GM21825 (cell line): ENCODE results near the gene COL5A3.
"Not testable (repeated sequence)": the region's sequence is repeated elsewhere in the genome, so short reads cannot be mapped to it uniquely, and the experiment has no call there.

Source experiments
- ATAC-seq: cut with Tn5 transposase; IDR thresholded peaks from one replicate; pipeline ENCODE4 v1.9.1; 2021; ENCODE audit warnings: mild to moderate bottlenecking, moderate library complexity; ENCODE audit not compliant: unreplicated experiment

COL5A3 gene

DNA sequence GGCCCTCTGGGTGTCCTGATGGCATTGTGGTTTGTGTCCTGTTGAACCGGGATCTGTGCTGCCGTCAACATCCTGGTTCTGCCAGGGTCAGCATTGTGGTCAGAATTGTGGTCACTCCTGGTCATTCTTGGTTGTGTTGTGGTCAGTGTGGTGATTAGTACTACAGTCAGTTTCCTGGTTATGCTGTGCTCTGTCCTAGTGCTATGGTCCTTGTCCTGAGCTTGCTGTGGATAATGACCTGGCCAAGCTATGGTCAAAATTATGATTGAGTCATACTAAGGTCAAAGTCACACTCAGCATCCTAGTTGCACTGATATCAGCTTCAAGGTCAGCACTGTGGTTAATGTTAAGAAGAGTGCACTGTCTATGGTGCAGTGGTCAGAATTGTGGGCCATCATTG lies 69.5 kb downstream of the COL5A3 start:
- ATAC-seq: no peak

DNA sequence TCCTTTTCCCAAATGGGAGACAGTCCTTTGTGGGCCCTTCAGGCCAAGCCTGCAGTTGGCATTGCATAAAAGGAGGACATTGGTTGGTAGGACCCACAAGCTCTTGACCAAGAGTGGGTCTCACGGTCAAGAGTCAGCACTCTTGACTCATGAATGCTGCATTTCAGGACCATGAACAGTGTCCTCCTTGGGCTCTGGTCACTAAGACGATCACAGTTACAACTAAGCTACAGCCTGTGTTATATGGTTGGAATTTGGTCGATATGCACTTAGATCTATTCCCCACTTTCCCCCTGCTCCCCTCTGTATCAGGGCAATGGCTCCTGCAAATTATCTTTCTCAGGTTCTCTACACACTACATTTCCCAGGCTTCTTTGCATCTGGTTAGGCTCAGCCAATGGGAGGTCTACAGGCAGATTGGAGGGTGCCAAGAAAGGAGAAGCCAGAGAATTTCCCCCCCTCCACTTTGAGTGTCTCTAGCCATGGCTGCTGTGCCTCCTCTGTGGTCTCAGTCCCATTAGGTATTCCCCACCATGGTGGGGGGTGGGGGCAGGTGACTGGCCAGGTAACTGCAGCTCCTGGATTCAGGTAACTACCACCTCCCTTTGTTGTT lies 70.9 kb downstream of the COL5A3 start:
- no peak for ATAC-seq

GRCh38 chr19:9937001-9937411 lies 73.3 kb downstream of the COL5A3 start:
- ATAC-seq: no peak

DNA sequence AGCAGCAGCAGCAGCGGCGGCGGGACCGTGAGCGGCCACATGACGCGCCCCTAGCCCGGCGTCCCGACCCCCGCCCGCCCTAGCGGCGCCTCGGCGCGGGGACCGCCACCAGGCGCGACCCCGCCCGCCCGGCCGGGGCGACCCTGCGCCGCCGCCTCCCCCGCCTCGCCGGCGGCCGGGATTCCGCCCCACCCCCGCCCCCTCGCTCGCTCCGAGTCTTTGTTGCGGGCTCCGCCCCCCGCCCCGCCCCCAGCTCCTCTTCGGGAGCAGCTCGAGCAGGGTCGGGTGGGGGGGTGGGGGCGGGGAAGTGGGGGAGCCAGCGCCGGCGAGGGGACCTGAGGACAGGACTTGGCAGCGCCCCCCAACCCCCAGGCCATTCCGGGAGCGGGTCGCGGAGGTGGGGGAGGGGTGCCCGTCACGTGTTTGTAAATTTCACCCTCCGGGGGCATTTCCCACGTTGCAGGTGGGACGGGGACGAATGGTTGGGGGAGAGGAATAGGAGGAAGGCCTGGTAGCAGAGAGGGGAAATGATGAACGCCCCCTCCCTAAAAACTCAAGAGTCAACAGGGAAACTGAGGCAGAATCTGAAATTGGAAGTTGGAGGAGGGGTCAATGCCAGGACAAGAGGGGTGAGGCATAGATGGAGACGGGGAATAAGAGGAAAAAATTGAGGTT lies 73.8 kb downstream of the COL5A3 start, which contains the start of gene OLFM2:
Gene OLFM2 (minus strand): TSS at position 190 of the 675 bp plus-strand sequence. CDS start 149 bp downstream, at position 41.
- ATAC-seq: no peak

DNA sequence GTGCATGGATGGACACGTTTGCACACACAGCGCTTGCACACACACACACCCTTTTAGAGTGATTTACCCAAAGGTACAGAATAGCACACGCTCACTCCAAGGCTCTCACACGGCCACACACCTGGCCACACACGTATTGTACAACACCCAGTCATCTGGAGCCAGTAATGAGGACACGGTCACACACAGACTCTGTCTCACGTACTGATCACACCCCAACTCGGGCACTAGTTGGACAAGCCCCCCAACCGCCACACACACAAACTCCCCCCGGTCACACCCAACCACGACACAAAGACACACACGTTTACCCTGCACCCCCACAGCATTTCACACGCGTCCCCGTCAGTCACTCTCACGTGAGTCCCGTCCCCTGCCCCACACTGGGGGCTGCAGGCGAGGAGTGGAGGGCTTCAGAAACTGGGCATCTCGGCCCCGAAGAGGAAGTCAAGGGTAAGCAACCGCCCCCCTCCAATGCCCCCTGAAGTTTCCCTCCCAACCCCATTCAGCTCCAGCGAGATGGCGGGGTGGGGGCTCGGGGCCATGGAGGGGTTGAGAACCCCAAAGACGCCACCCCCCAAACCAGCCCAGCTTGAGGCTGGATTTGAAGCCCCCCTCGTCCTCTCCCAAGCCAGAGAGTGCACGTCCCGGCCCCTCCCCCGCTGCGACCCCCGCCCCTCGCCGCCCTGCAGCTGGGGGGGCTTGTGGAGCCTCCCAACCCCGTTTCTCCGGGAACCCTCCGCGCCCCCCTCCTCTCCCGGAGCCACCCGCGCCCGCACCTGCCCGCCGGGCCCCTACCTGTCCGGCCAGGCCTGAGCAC lies 74.6 kb downstream of the COL5A3 start:
- ATAC-seq: no peak

GRCh38 chr19:9934132-9934950 lies 76.0 kb downstream of the COL5A3 start:
- ATAC-seq: no peak

DNA sequence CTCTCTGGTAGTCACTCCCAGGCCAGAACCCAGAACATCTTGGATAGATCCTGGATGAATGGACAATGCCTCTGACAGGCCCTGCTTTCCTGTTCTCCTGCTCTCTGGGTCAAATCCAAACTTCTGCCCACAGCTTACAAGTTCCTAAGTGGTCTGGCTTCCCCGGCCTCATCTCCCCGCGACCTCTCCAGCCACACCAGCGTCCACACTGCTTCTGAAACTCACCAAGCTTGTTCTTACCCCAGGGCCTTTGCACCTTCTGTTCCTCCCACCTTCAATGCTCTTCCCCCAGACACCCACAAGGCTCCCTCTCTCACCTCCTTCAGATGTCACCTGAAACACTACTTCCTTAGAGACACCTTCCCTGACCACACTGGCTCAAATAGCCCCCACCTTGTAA lies 77.5 kb downstream of the COL5A3 start:
- no peak for ATAC-seq

- no peak for ATAC-seq
These were observed 78.7 kb downstream of the COL5A3 start for GRCh38 chr19:9931629-9932028.

DNA sequence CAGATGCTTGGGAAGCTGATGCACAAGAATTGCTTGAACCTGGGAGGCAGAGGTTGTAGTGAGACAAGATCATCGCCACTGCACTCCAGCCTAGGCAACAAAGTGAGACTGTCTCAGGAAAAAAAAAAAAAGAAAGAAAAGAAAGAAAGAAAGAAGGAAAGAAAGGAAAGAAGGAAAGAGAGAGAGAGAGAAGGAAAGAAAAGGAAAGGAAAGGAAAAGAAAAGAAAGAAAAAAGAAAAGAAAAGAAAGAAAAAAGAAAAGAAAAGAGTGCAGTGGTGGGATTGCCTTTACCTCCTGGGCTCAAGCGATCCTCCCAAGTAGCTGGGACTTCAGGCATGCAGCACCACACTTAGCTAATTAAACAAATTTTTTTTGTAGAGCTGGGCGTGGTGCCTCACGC lies 86.9 kb downstream of the COL5A3 start:
- ATAC-seq: no peak

DNA sequence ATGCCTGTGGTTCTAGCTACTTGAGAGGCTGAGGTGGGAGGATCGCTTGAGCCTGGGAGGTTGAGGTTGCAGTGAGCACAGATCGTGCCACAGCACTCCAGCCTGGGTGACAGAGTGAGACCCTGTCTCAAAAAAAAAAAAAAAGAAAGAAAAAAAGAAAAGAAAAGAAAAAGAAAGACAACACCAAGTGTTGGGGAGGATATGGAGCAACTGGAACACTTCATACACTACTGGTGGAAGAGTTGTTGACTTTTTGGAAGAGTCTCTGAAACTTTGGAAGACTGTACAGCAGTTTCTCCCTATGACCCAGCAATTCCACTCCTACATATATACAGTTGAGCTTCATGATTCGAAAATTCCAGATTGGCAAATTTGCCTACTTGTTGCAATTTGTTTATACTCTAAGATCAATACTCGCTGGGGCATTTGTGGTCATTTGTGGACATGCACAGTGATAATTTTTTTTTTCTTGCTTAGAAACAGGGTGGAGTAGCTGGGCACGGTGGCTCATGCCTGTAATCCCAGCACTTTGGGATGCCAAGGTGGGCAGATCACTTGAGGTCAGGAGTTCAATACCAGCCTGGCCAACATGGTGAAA lies 87.4 kb downstream of the COL5A3 start:
- not testable (repeated sequence) for ATAC-seq

- no peak for ATAC-seq
These were observed 93.0 kb downstream of the COL5A3 start for GRCh38 chr19:9917321-9917720.

GRCh38 chr19:9916719-9917118 lies 93.6 kb downstream of the COL5A3 start:
- ATAC-seq: no peak

DNA sequence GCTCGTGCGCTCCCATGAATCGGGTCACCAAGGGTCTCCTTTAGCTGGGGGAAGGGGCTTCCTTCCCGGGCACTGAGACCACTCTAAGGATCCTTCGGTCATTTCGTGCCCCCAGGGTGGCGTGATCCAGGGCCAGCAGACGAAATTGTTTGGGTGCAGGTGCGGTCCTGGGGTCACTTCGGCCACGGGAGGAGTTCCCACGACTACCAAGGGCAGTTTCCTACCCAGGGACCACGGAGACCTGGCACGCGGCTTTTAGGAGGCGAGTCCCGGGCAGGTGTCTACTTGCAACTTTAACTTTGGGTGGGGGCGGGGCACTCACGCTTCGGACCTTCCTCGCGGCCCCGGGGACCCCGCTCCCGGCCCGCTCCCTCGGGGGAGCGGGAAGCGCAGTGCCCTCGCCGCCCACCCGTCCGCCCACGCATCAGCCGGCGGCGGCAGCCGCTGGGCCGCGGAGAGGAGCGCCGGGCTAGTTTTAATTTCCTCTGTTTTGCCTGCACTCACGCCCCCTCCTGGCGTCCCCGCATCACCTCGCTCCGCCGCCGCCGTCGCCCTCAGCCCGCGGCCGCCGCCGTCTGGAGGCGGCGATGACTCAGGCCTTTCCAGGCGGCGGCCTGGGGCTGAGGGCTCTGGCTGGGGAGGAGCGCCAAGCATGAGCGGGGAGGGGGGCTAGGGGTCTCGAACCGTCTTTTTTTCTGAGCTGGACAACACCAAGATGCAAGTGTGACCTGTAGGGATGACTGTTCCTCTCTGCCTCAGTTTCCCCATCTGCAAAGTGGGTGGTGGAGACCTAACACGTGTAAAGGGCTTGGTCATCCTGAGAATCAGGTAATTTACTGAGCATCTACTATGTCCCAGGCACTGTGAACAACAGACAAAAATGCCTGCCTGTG lies 95.7 kb downstream of the COL5A3 start:
- ATAC-seq: peak; percentile 65

DNA sequence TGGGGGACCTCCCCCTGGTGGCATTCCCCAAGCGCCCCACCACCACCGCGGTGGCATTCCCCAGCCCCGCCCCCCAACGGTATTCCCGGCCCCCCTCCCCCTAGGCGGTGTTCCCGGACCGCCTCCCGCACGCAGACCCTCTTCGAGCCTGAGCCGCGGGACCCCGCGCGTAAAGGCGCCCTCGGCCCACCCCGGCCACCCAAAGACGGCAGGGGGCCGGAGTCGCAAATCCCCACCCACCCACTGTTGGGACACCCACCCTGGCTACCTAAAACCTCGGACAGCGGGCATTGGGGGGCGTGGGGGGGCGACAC lies 96.3 kb downstream of the COL5A3 start:
- ATAC-seq: no peak

DNA sequence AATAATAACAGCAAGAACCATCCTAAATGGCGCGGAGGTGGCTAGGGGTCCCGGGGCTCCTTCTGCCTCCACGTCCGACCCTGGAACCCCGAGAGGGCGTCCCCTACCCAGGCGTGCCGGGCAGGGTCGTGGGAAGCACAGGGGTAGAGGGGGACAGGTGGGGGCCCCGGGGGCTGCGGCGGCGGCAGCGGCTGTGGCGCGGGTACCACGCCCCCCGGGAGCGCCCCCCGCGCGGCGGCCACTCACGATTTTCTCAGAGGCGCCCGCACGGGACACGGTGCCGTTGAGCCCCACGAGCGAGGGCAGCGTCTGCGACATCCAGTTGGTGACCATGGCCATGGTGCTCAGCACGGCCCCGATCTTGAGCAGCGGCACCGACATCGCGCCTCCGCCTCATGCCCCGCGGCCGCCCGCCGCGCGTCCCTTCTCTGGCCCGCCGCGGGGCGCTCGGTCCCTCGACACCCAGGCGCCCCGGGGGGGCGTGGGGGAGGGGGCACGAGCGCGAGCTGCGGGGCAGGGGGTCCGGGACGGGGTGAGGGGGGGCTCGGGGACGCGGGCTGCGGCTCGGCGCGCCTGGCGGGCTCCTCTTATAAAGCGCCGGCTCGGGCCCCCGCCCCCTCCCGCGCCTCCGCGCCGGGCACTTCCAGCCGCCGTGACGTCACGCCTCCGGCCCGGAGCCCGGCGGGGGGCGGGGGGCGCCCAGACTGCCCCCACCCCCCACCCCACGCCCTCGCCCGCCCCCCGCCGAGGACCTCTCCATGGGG lies 96.9 kb downstream of the COL5A3 start:
- no peak for ATAC-seq

- ATAC-seq: no peak
These were observed 97.6 kb downstream of the COL5A3 start for GRCh38 chr19:9912551-9913236.

DNA sequence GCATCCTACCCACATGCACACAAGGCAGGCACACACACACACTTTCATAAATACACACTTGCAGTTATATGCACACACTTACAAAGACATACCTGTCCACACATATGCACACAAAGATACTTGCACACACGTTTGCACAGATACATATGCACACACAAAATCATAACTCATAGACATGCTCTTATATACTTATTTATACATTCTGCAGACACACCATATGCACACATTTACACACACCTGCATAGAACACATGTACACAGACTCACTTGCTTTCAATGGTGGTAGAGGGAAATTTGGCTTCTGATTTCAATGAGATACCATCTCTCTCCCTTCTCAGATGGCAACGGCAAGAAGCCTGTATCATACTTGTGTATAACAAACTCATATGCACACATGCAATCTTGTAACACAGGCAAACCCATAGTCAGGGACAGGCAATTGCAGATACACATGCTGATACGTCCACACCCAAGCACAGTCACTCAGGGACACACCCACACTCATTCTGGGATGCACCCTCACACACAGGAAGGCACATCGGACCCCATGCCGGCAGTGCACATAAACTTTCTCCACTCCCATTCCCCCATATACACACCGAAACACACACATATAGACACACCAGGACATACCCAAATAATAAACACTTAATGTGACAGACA lies 98.6 kb downstream of the COL5A3 start:
- no peak for ATAC-seq

DNA sequence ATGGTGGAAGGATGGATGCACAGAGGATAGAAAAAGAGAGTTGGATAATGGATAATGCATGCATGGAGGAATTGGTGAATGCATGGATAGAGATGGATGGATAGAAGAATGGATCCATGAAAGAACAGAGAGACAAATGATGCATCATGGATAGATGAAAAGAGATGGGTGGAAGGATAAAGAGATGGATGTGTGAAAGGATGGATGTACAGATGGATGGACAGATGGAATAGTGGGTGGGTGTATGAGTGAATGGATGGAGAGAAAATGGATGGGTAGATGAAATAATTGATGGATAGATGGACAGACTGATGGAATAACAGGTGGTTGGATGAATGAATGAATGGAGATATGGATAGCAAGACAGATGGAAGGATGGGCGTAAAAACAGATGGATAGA lies 99.7 kb downstream of the COL5A3 start:
- ATAC-seq: no peak
